K562 (cell line): ENCODE results near the gene ATF4. TPM values are rescaled to one million over a fixed set of nuclear protein-coding genes. Genes with fewer than 3 reads are reported as not detected.

Experiments used
- ARID3A ChIP-seq: IDR thresholded peaks from 2 replicates; pipeline ENCODE4 v1.6.1; 2012; ENCODE audit warnings: low read depth, low read length, improper control_type of control experiment, borderline replicate concordance
- DEAF1 ChIP-seq: fragments of 450-650 bp; formaldehyde crosslinking; IDR thresholded peaks from 2 replicates; pipeline ENCODE4 v1.4.0; 2020; ENCODE audit warnings: mild to moderate bottlenecking, moderate library complexity
- FOXP1 ChIP-seq: sonication (generic); formaldehyde crosslinking; IDR thresholded peaks from 2 replicates; pipeline ENCODE4 v1.8.0; 2022; ENCODE audit warnings: mild to moderate bottlenecking, missing genetic modification reagents
- GTF2A2 ChIP-seq: IDR thresholded peaks from 2 replicates; pipeline ENCODE4 v1.6.1; 2016; ENCODE audit warnings: mild to moderate bottlenecking, missing genetic modification characterization, missing compliant biosample characterization
- GTF2F1 ChIP-seq: IDR thresholded peaks from 2 replicates; pipeline ENCODE4 v1.6.1; 2011; ENCODE audit warnings: low read depth, low read length, improper control_type of control experiment
- HES1 ChIP-seq: fragments of 450-650 bp; IDR thresholded peaks from 2 replicates; pipeline ENCODE4 v1.6.1; 2016; ENCODE audit warnings: low read depth, mild to moderate bottlenecking, moderate library complexity
- LARP7 ChIP-seq: fragments of 450-650 bp; IDR thresholded peaks from 2 replicates; pipeline ENCODE4 v1.6.1; 2016
- PHF20 ChIP-seq: fragments of 450-650 bp; IDR thresholded peaks from 2 replicates; pipeline ENCODE4 v1.6.1; 2018; ENCODE audit not compliant: partially characterized antibody
- POLR3G ChIP-seq: IDR thresholded peaks from 2 replicates; pipeline ENCODE4 v1.6.1; 2011; ENCODE audit not compliant: insufficient read length, insufficient replicate concordance; ENCODE audit errors: extremely low read depth
- RREB1 ChIP-seq: fragments of 250-450 bp; sonication (Bioruptor Pico); IDR thresholded peaks from 2 replicates; pipeline ENCODE4 v1.4.0; 2020
- SRSF7 ChIP-seq: fragments of 200-400 bp; formaldehyde crosslinking; optimal IDR thresholded peaks from 2 replicates; pipeline ENCODE3; 2017; ENCODE audit warnings: mild to moderate bottlenecking, low read depth, low read length
- TRIM28 ChIP-seq: fragments of 450-650 bp; IDR thresholded peaks from 2 replicates; pipeline ENCODE4 v1.6.1; 2017
- ZC3H11A ChIP-seq: IDR thresholded peaks from 2 replicates; pipeline ENCODE4 v1.6.1; 2012; ENCODE audit warnings: low read depth, low read length, improper control_type of control experiment
- ZC3H8 ChIP-seq: fragments of 450-650 bp; IDR thresholded peaks from 2 replicates; pipeline ENCODE4 v1.6.1; 2017
- ZNF589 ChIP-seq: fragments of 200-800 bp; sonication (Bioruptor generic); IDR thresholded peaks from 2 replicates; pipeline ENCODE4 v1.6.1; 2016; ENCODE audit warnings: low read depth, missing genetic modification characterization, missing compliant biosample characterization
- polyA plus RNA-seq, 8 experiments: library from polyadenylated mRNA; depleted of rRNA in 4 of 8; stranded (reverse) in 5 of 8; unstranded in 3 of 8; fragments of >200 nt; fragmentation: Nextera tagmentation in 2 of 8; fragmentation: Illumina TruSeq in 1 of 8; extraction: Ambion mirVana in 2 of 8; extraction: Trizol in 1 of 8; gene quantifications; 2 replicates each; pipeline versions ENCODE4 v1.2.1 to v1.2.3, GENCODE V29; 2011 to 2014; ENCODE audit warnings: inconsistent platforms in 1 of 8, missing spikeins in 1 of 8
- total RNA-seq, 7 experiments: library from RNA; depleted of rRNA in 6 of 7; stranded (reverse); fragments of >200 nt in 6 of 7; fragmentation: Illumina TruSeq in 2 of 7; extraction: Trizol in 2 of 7; gene quantifications; 2 replicates each; pipeline versions ENCODE4 v1.2.1 to v1.2.3, GENCODE V29; 2011 to 2021; ENCODE audit warnings: low replicate concordance in 1 of 7
- TF ChIP-seq, protein P1 (sequence below): fragments of 250-450 bp; sonication (Bioruptor Pico); IDR thresholded peaks from 2 replicates; pipeline ENCODE4 v1.5.0; 2020; ENCODE audit warnings: mild to moderate bottlenecking, borderline replicate concordance

ATF4 gene
- total and polyA plus RNA-seq, 9 of the 15 experiments (the other 6 are each of a cell fraction or from before 2014, with no cell fraction given) = 93.1 to 723 (median 355) TPM

- TF ChIP-seq DEAF1 (CRISPR knock-in tag) = peak; percentile 85
- TF ChIP-seq ZC3H11A = no peak
- no peak for TF ChIP-seq GTF2A2
- no peak; the same call in 1 of the 2 replicates for TF ChIP-seq FOXP1 (CRISPR knock-in tag)
- TF ChIP-seq LARP7 = no peak
- peak; percentile 68; the same call in 1 of the 2 replicates for TF ChIP-seq RREB1 (CRISPR knock-in tag)
- TF ChIP-seq GTF2F1 = no peak
- no peak for TF ChIP-seq PHF20
- TF ChIP-seq ARID3A = no peak
- no peak for TF ChIP-seq TRIM28
- no peak for TF ChIP-seq HES1
- no peak for TF ChIP-seq ZC3H8
- no peak for TF ChIP-seq ZNF589 (CRISPR knock-in tag)
- no peak for TF ChIP-seq SRSF7
- TF ChIP-seq, protein P1, sequence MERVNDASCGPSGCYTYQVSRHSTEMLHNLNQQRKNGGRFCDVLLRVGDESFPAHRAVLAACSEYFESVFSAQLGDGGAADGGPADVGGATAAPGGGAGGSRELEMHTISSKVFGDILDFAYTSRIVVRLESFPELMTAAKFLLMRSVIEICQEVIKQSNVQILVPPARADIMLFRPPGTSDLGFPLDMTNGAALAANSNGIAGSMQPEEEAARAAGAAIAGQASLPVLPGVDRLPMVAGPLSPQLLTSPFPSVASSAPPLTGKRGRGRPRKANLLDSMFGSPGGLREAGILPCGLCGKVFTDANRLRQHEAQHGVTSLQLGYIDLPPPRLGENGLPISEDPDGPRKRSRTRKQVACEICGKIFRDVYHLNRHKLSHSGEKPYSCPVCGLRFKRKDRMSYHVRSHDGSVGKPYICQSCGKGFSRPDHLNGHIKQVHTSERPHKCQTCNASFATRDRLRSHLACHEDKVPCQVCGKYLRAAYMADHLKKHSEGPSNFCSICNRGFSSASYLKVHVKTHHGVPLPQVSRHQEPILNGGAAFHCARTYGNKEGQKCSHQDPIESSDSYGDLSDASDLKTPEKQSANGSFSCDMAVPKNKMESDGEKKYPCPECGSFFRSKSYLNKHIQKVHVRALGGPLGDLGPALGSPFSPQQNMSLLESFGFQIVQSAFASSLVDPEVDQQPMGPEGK (CRISPR knock-in tag) = no peak
- TF ChIP-seq POLR3G = no peak
These were observed 8.5 kb downstream of the ATF4 start (continued) for GRCh38 chr22:39528681-39529486.
